Bone marrow (tissue), 2 donors: ENCODE data around the gene MISP3.

ENCODE experiments used
- DNase-seq, 2 donors: peaks; one replicate each; lab custom pipeline; 2025; lab: John Stamatoyannopoulos, UW

Gene MISP3

DNA sequence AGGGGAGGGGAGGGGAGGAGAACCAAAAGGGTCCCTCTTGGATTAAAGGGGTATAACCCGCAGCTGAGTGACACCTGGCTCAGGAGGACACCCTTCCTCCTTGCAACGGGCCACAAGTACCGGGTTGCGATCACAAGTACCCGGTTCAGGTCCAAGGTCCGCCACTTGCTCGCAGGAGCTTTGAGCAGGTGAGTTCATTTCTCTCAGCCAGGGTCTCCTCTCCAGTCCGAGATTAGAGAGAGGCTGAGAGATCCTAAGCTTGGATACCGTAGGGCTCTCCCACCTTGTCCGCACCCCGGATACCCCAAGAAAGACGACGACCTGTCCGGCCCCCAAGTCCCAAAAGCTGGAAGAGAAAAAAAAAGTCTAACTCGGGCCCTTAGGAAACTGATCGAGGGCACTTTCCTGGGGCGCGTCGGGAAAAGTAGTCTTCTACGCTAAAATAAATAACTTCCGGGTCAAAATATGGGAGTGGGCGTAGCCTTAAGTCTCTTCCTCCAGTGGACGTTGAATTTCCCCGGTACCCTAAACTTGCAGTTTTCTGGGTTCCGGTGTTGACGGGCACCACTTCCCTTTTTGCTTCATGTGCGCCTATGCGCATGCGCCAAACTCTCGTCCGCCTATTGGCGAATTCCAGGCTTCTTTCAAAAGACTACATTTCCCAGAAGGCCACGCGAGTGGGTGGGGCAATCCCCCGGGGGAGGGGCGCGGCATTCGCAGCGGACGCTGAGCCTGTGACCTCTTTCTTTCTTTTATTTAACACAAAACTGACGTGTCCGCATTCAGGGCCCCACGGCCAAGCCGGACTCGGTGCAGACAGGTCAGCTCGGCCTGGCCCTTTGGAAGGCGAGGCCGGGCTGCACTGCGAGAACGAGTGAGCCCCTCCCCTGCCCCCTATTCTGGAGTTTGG is 8.6 kb downstream of the MISP3 start:
- peak; percentile 91 to 99 for DNase-seq

- no peak for DNase-seq
These were observed 9.4 kb downstream of the MISP3 start for GRCh38 chr19:14081797-14082674.

- DNase-seq, result no peak
These were observed 10.0 kb downstream of the MISP3 start for GRCh38 chr19:14082675-14082960.

GRCh38 chr19:14085309-14085995 is 12.9 kb downstream of the MISP3 start, which contains the start of gene C19orf67:
C19orf67 (minus strand) TSS chr19:14085783; CDS start chr19:14085627, 156 bp downstream.
- DNase-seq, result no peak

DNA sequence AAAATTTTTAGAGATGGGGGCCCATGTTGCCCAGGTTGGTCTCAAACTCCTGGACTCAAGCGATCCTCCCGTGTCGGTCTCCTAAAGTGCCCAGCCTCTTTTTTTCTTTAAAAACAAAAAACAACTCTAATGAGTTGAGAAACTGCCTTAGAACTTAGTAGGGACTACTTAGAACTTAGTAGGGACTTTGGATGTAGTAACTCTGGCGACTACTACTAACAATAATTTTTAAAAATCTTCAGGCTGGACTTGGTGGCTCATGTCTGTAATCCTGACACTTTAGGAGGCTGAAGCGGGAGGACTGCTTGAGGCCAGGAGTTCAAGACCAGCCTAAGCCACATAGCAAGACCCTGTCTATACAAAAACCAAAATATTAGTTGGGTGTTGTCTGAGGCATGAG is 13.5 kb downstream of the MISP3 start:
- DNase-seq, result no peak

DNA sequence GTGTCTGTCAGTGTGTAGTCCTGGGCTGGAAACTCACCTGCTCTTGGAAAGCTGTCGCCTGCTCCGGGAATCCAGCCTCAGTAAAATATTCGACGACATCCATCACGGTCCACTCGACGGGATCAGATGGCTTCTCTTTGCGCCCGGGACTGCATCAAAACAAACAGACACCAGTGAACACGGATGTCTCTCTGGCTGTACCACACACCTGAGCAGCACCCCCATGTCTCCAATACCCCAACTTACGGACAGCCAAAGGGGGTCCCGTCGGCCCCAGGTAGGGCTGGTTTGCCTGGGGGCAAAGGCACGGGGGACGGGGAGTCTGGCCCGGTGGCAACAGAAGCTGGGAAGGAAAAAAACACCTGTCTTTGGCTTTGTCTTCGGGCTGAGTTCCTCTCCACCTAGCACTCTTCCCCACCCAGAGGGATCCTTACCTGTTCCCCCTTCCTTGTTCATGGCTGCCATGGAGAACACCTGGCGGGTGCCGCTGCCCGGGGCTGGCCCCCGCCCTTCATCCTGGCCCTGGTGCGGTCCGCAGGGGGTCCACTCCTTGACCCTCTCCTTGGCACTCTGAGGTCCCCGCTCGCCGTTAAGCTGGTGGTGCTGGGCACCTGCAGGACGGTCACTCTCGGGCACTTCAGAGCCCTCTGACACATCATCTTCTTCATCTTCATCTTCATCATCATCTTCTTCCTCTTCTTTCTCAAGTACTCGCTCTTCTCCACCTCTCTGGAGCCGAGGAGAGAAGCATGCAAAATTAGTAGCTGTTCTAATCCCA is 16.2 kb downstream of the MISP3 start:
- DNase-seq, result no peak

- DNase-seq, result no peak
These were observed 16.8 kb downstream of the MISP3 start for GRCh38 chr19:14089412-14089661.

DNA sequence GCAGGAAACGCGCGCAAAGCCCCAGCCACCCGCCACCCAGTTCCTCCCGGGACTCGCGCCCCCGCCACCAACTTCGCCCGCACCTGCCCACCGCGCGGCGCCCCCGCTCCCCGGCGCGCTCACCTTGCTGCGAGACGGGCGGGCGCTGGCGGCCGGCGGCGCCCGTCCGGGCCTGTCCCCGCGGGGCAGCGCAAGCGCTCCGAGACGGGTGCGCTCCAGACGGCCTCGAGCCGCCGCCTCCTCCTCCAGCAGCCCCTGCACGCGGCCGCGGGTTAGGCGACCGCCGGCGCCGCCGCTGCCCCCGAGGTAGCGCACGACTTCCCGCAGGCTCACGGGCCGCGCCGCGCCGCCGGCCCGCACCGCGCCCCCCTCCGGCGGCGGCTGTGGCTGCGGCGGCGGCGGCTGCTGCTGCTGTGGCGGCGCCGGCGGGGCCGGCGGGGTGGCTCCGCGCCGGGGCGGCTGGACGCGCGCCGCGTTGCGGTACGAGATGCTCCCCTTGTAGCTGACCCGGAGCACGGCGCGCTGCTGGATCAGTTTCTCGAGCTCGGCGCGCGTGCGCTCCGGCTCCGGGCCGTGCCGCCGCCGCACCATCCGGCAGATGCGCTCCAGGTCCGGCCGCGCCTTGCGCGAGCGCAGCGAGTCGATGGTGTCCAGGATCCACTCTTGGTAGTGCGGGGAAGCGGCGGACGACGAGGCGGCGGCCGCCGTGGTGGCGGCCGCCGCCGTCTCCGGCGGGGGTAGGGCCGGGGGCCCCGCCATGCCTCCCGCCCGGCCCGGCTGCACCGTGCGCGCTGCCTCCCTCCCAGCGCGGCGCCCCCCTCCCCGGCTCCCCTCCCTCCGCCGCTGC is 17.3 kb downstream of the MISP3 start:
- no peak for DNase-seq

DNA sequence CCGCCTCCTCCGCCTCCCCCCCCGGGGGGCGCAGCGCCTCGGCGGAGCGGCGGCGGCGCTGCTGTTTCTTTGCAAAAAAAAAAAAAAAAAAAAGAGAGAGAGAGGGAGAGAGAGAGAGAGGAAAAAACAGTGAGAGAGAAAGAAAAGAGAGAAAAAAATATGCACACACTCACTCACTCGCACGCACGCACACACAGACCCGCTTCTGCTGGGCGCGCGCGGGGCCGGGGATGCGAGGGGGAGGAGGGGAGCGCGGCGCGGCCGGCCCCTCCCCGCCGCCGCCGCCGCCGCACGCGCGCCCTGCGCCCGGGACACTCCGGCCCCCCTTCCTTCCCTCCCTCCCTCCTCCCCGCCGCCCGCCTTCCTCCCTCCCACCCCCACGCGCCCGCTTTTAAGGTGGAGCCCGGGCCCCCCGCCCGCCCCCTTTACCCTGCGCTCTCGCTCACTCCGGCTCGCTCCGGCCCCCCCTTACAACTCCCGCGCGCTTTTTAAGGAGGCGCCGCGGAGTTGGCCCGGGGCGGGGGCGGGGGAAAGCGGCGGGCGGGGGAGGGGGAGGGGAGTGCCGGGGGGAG is 18.0 kb downstream of the MISP3 start, which contains the start of gene SAMD1:
TSS of gene SAMD1 (minus strand) at position 243 of the 572 bp plus-strand sequence.
- peak; percentile 49 to 87 for DNase-seq

DNA sequence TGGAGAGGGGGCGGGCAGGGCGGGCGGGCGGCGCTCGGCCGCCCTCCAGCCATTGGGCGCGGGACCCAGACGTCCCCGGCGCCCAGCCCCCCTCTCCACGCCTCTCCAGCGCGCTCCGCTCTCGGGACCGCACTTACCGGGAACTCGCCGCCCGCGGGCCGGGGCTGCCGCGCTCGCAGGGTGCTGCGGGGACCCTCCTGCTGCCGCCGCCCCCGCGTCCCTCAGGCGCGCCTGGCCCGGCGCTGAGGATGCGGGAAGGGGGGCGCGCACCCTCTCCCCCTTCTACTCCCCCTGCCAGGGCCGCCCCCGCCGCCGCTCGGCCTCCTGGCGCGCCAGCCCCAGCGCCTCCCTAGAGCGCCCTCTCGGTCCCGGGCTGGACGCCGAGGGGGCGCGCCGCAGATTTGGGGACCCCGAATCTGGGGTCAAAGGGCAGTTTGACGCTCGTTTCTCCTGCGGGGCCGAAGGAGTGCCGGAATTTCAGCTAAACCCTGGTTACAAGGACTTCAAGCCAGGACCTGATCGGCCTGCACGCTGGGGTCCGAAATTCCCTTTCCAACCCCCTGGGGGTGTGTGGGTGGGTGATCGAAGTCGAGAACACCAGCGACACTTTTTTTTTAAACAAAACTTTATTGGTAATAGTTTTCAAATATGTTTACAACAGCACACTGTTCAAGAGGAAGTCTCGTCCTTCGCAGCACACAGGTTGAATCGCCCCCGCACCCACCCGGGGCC is 18.7 kb downstream of the MISP3 start:
- peak; percentile 59 to 64 for DNase-seq

GRCh38 chr19:14091813-14092462 is 19.4 kb downstream of the MISP3 start:
- no peak for DNase-seq

GRCh38 chr19:14093117-14093823 is 20.7 kb downstream of the MISP3 start:
- DNase-seq, result no peak

- no peak for DNase-seq
These were observed 22.3 kb downstream of the MISP3 start for GRCh38 chr19:14094854-14095253.

DNA sequence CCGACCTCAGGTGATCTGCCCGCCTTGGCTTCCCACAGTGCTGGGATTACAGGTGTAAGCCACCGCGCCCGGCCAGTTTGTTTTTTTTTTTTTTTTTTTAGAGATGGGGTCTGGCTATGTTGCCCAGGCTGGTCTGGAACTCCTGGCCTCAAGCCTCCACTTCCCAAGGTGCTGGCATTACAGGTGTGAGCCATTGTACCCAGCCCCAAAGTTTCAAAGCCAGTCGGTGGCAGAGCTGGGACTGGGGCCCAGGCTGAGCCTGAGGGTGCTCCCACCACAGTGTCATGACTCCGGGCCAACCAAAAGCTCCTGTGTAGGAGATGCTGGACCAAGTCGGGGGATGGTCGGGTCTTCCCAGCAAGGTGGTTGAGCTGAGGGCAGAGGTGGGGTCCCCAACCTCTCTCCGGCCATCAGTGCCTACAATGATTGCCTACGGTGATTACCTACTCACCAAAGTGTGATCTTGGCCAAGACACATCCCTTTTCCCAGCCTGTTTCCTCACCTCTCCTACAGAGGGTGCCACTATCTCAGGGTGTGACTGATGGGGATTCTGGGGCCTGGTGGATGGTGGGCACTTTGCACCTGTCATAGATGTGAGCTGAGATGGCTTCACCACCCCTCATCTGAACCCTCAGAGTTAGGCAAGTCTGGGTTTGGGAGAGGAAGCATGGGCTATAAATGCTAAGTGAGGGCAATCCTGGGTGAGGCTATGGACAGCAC is 23.8 kb downstream of the MISP3 start:
- no peak for DNase-seq

GRCh38 chr19:14097532-14098151 is 25.1 kb downstream of the MISP3 start:
- DNase-seq, result no peak

GRCh38 chr19:14101003-14101545 is 28.5 kb downstream of the MISP3 start:
- DNase-seq, result no peak

DNA sequence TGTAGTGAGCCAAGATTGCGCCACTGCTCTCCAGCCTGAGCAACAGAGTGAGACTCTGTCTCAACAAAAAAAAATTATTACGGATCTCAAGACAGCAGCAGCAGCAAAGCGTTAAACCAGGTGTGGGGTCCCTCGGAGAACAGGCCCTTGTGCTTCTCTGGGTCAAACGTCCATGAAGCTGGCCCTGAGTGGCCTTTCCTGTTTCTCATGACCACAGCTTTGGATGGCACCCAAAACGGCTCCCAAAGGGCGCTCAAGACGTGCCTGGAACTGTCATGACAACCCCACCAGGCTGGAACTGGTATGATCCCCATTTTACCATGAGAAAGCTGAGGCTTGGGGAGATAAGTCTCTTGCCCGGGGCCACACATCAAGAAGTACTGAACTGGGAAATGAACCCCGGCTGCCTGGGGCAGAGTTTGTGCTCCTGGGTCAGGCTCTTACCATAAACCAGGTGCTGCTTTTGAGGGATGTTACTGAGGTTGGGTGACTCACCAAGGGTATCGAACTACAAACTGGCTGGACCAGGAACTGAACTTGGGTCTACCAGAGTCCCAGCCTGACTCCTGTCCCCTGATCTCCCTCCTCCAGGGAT is 29.6 kb downstream of the MISP3 start:
- DNase-seq, result no peak
